ENCODE data around the gene SOX5.

DNA sequence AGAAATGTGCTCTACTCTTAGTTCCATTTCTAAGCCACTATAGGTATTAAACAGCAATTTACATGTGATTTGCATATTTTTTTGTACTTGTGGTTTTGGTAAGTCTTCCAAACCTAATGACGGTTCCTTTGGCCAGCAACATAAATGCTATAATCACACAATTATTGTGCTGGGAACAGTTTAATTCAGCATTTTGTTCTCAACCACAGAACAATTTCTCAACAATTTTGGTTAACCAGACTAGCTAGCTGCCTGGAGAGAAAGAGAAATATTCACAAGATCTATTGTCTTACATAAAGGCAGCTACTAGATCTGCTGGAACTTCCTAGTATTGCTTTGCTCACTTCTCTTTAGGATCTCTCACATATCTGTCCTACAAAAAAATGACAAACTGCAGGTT is 265.3 kb downstream of the SOX5 start:
- no peak for TF ChIP-seq POLR2A (IDR thresholded peaks at IDR 0.05)
- TF ChIP-seq, protein P1, sequence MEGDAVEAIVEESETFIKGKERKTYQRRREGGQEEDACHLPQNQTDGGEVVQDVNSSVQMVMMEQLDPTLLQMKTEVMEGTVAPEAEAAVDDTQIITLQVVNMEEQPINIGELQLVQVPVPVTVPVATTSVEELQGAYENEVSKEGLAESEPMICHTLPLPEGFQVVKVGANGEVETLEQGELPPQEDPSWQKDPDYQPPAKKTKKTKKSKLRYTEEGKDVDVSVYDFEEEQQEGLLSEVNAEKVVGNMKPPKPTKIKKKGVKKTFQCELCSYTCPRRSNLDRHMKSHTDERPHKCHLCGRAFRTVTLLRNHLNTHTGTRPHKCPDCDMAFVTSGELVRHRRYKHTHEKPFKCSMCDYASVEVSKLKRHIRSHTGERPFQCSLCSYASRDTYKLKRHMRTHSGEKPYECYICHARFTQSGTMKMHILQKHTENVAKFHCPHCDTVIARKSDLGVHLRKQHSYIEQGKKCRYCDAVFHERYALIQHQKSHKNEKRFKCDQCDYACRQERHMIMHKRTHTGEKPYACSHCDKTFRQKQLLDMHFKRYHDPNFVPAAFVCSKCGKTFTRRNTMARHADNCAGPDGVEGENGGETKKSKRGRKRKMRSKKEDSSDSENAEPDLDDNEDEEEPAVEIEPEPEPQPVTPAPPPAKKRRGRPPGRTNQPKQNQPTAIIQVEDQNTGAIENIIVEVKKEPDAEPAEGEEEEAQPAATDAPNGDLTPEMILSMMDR (IDR thresholded peaks at IDR 0.05), result no peak
